GM23338 (cell line): ENCODE measurements around the gene ST14. TPM values are rescaled to one million over a fixed set of nuclear protein-coding genes. Genes with fewer than 3 reads are reported as not detected.

Source experiments
- ATAC-seq: fragments of 200-7000 bp; cut with Tn5 transposase; 3 replicates; pipeline ENCODE4 v1.9.1; 2020
- DNase-seq: peaks from one replicate; pipeline ENCODE4 v3.0.0-alpha.2; 2015; ENCODE audit warnings: low spot score
- H2AFZ ChIP-seq: fragments of 200-600 bp; sonication (generic); 2 replicates; pipeline ENCODE4 v1.8.0; 2016; ENCODE audit warnings: antibody characterized with exemption, mild to moderate bottlenecking, moderate library complexity
- H3F3A ChIP-seq: fragments of 200-600 bp; sonication (generic); replicated peaks from 2 replicates; pipeline ENCODE4 v1.8.0; 2017; ENCODE audit warnings: antibody characterized with exemption, mixed run types, low read depth
- H3K27ac ChIP-seq: fragments of 200-600 bp; sonication (generic); 2 replicates; pipeline ENCODE4 v1.6.1; 2016; ENCODE audit warnings: low read depth
- H3K27me3 ChIP-seq: fragments of 200-600 bp; sonication (generic); 2 replicates; pipeline ENCODE4 v1.8.0; 2016; ENCODE audit warnings: mild to moderate bottlenecking, mixed run types, moderate library complexity; ENCODE audit not compliant: insufficient read depth
- H3K36me3 ChIP-seq: fragments of 200-600 bp; sonication (generic); 2 replicates; pipeline ENCODE4 v1.8.0; 2016; ENCODE audit warnings: mild to moderate bottlenecking; ENCODE audit not compliant: insufficient read depth
- H3K4me1 ChIP-seq: fragments of 200-600 bp; sonication (generic); 2 replicates; pipeline ENCODE4 v1.8.0; 2016; ENCODE audit warnings: mild to moderate bottlenecking, moderate library complexity; ENCODE audit not compliant: insufficient read depth
- H3K4me2 ChIP-seq: fragments of 200-600 bp; sonication (generic); 2 replicates; pipeline ENCODE4 v1.7.1; 2017; ENCODE audit warnings: mixed run types
- H3K4me3 ChIP-seq: fragments of 200-600 bp; sonication (generic); 2 replicates; pipeline ENCODE4 v1.6.1; 2016; ENCODE audit warnings: mixed run types
- H3K79me2 ChIP-seq: fragments of 200-600 bp; sonication (generic); replicated peaks from 2 replicates; pipeline ENCODE4 v1.8.0; 2017; ENCODE audit warnings: mild to moderate bottlenecking; ENCODE audit not compliant: insufficient read depth
- H3K9me2 ChIP-seq: fragments of 200-600 bp; sonication (generic); 2 replicates; pipeline ENCODE4 v1.8.0; 2017; ENCODE audit not compliant: insufficient read depth
- H4K20me1 ChIP-seq: fragments of 200-600 bp; sonication (generic); replicated peaks from 2 replicates; pipeline ENCODE4 v1.8.0; 2017; ENCODE audit warnings: mild to moderate bottlenecking; ENCODE audit not compliant: insufficient read depth
- H3K27ac Mint-ChIP-seq: 2 replicates; pipeline ENCODE4 v1.8.0; 2020; ENCODE audit warnings: inconsistent platforms, mild to moderate bottlenecking, moderate library complexity, mixed read lengths
- H3K27me3 Mint-ChIP-seq: 3 replicates; pipeline ENCODE4 v1.8.0; 2022; ENCODE audit warnings: low read depth, mild to moderate bottlenecking, moderate library complexity, mixed read lengths, inconsistent platforms; ENCODE audit not compliant: insufficient read depth, poor library complexity
- H3K36me3 Mint-ChIP-seq: 3 replicates; pipeline ENCODE4 v1.8.0; 2021; ENCODE audit warnings: low read depth, mild to moderate bottlenecking, inconsistent platforms, moderate library complexity, mixed read lengths
- H3K4me1 Mint-ChIP-seq: 3 replicates; pipeline ENCODE4 v1.8.0; 2020; ENCODE audit warnings: mild to moderate bottlenecking, inconsistent platforms, mixed read lengths
- H3K4me3 Mint-ChIP-seq: 3 replicates; pipeline ENCODE4 v1.8.0; 2021; ENCODE audit warnings: moderate library complexity, mild to moderate bottlenecking, inconsistent platforms, mixed read lengths
- H3K9me3 Mint-ChIP-seq: 3 replicates; pipeline ENCODE4 v1.8.0; 2020; ENCODE audit warnings: moderate library complexity, mild to moderate bottlenecking, inconsistent platforms, mixed read lengths
- CREB1 ChIP-seq: fragments of 250-450 bp; sonication (Bioruptor Pico); IDR thresholded peaks from 2 replicates; pipeline ENCODE4 v1.5.0; 2020; ENCODE audit warnings: low read depth, mild to moderate bottlenecking, moderate library complexity
- EZH2 ChIP-seq: fragments of 200-600 bp; sonication (generic); IDR thresholded peaks from one replicate; pipeline ENCODE4 v1.8.0; 2017; ENCODE audit warnings: antibody characterized with exemption, mild to moderate bottlenecking, low read depth; ENCODE audit not compliant: unreplicated experiment
- JUNB ChIP-seq: IDR thresholded peaks from one replicate; pipeline ENCODE4 v1.6.1; 2016; ENCODE audit warnings: antibody characterized with exemption; ENCODE audit not compliant: unreplicated experiment
- REST ChIP-seq: IDR thresholded peaks from one replicate; pipeline ENCODE4 v1.6.1; 2018; ENCODE audit warnings: antibody characterized with exemption; ENCODE audit not compliant: unreplicated experiment
- ZNF114 ChIP-seq: fragments of 250-450 bp; sonication (Bioruptor Pico); IDR thresholded peaks from 2 replicates; pipeline ENCODE4 v1.5.0; 2020; ENCODE audit warnings: mild to moderate bottlenecking, moderate library complexity
- ZNF331 ChIP-seq: fragments of 250-450 bp; sonication (Bioruptor Pico); IDR thresholded peaks from 2 replicates; pipeline ENCODE4 v1.5.0; 2020; ENCODE audit warnings: low read depth, mild to moderate bottlenecking, moderate library complexity
- polyA plus RNA-seq: library from polyadenylated mRNA; unstranded; fragments of >200 nt; fragmentation: Nextera tagmentation; extraction: Ambion mirVana; gene quantifications from 2 replicates; pipeline ENCODE4 v1.2.1, GENCODE V29; 2016
- total RNA-seq: library from RNA; depleted of rRNA; stranded (reverse); fragments of >200 nt; shearing (Covaris generic); gene quantifications from 2 replicates; pipeline ENCODE4 v1.2.3, GENCODE V29; 2014
- TF ChIP-seq, protein P1 (sequence below): IDR thresholded peaks from 2 replicates; pipeline ENCODE4 v1.6.1; 2016; ENCODE audit warnings: antibody characterized with exemption
- TF ChIP-seq, protein P2 (sequence below): fragments of 250-450 bp; sonication (Bioruptor Pico); IDR thresholded peaks from 2 replicates; pipeline ENCODE4 v1.5.0; 2020; ENCODE audit warnings: mild to moderate bottlenecking, moderate library complexity

Gene ST14
- total and polyA plus RNA-seq, 2 experiments from 2014 or later = 7.9 to 32.7 TPM

DNA sequence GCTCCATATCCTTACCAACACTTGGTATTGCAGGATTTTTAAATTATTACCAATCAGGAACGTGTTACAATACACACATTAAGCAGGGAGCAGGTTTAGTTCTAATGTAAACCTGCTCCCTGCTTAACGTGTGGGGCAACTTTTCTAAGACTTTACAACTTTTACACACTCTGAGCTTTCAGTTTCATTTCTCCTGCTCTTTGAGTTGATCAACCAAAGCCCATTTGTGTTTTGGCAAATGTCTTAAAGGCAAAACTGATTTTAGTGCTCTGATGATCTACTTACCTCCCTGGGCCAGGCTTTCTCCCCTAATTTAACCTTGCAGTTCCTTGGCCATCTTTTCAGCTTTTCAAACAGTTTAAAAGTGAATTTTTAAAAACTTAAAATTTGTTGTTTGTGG lies 84.2 kb downstream of the ST14 start:
- Histone ChIP-seq H3K4me1 (no peaks in the 10 kb centered on the region; the same call in 1 of the 2 replicates), H3K9me2 (no peaks in the 10 kb centered on the region), H3F3A (no peaks in the 10 kb centered on the region), H3K36me3 (no peaks in the 10 kb centered on the region), H4K20me1 (no peaks in the 10 kb centered on the region; the same call in none of the 2 replicates), H3K4me3 (no peak overlapping the region), H3K27ac (peak overlapping the region; percentile 82), H3K79me2 (peaks cover 37% of the 10 kb centered on the region), H3K4me2 (no peak overlapping the region), H2AFZ (no peak overlapping the region), H3K27me3 (no peaks in the 10 kb centered on the region)
- ATAC-seq = no peak
- Mint-ChIP-seq H3K27me3 (peaks cover 2% of the 10 kb centered on the region), H3K27ac (no peak overlapping the region), H3K36me3 (peaks cover 3% of the 10 kb centered on the region; the same call in 2 of the 3 replicates), H3K9me3 (no peaks in the 10 kb centered on the region), H3K4me1 (peaks cover 22% of the 10 kb centered on the region), H3K4me3 (no peak overlapping the region)
- no peak for DNase-seq
- TF ChIP-seq ZNF331 (CRISPR knock-in tag) = no peak
- TF ChIP-seq, protein P1, sequence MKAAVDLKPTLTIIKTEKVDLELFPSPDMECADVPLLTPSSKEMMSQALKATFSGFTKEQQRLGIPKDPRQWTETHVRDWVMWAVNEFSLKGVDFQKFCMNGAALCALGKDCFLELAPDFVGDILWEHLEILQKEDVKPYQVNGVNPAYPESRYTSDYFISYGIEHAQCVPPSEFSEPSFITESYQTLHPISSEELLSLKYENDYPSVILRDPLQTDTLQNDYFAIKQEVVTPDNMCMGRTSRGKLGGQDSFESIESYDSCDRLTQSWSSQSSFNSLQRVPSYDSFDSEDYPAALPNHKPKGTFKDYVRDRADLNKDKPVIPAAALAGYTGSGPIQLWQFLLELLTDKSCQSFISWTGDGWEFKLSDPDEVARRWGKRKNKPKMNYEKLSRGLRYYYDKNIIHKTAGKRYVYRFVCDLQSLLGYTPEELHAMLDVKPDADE = no peak
- TF ChIP-seq CREB1 (CRISPR knock-in tag) = no peak
- TF ChIP-seq ZNF114 = no peak
- TF ChIP-seq JUNB = no peak
- TF ChIP-seq REST = no peak
- TF ChIP-seq, protein P2, sequence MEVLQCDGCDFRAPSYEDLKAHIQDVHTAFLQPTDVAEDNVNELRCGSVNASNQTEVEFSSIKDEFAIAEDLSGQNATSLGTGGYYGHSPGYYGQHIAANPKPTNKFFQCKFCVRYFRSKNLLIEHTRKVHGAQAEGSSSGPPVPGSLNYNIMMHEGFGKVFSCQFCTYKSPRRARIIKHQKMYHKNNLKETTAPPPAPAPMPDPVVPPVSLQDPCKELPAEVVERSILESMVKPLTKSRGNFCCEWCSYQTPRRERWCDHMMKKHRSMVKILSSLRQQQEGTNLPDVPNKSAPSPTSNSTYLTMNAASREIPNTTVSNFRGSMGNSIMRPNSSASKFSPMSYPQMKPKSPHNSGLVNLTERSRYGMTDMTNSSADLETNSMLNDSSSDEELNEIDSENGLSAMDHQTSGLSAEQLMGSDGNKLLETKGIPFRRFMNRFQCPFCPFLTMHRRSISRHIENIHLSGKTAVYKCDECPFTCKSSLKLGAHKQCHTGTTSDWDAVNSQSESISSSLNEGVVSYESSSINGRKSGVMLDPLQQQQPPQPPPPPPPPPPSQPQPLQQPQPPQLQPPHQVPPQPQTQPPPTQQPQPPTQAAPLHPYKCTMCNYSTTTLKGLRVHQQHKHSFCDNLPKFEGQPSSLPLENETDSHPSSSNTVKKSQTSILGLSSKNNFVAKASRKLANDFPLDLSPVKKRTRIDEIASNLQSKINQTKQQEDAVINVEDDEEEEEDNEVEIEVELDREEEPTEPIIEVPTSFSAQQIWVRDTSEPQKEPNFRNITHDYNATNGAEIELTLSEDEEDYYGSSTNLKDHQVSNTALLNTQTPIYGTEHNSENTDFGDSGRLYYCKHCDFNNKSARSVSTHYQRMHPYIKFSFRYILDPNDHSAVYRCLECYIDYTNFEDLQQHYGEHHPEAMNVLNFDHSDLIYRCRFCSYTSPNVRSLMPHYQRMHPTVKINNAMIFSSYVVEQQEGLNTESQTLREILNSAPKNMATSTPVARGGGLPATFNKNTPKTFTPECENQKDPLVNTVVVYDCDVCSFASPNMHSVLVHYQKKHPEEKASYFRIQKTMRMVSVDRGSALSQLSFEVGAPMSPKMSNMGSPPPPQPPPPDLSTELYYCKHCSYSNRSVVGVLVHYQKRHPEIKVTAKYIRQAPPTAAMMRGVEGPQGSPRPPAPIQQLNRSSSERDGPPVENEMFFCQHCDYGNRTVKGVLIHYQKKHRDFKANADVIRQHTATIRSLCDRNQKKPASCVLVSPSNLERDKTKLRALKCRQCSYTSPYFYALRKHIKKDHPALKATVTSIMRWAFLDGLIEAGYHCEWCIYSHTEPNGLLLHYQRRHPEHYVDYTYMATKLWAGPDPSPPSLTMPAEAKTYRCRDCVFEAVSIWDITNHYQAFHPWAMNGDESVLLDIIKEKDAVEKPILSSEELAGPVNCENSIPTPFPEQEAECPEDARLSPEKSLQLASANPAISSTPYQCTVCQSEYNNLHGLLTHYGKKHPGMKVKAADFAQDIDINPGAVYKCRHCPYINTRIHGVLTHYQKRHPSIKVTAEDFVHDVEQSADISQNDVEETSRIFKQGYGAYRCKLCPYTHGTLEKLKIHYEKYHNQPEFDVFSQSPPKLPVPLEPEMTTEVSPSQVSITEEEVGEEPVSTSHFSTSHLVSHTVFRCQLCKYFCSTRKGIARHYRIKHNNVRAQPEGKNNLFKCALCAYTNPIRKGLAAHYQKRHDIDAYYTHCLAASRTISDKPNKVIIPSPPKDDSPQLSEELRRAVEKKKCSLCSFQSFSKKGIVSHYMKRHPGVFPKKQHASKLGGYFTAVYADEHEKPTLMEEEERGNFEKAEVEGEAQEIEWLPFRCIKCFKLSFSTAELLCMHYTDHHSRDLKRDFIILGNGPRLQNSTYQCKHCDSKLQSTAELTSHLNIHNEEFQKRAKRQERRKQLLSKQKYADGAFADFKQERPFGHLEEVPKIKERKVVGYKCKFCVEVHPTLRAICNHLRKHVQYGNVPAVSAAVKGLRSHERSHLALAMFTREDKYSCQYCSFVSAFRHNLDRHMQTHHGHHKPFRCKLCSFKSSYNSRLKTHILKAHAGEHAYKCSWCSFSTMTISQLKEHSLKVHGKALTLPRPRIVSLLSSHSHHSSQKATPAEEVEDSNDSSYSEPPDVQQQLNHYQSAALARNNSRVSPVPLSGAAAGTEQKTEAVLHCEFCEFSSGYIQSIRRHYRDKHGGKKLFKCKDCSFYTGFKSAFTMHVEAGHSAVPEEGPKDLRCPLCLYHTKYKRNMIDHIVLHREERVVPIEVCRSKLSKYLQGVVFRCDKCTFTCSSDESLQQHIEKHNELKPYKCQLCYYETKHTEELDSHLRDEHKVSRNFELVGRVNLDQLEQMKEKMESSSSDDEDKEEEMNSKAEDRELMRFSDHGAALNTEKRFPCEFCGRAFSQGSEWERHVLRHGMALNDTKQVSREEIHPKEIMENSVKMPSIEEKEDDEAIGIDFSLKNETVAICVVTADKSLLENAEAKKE (CRISPR knock-in tag) = no peak
- no peak for TF ChIP-seq EZH2
